Progenitor cell of endocrine pancreas (in vitro differentiated cells): ENCODE data around the gene LRRC63. TPM values are rescaled to one million over a fixed set of nuclear protein-coding genes. Genes with fewer than 3 reads are reported as not detected.

Experiments used
- DNase-seq: peaks from one replicate; pipeline ENCODE4 v3.0.0; 2021; ENCODE audit warnings: low spot score; ENCODE audit not compliant: unreplicated experiment
- H3K27ac Mint-ChIP-seq: 2 replicates; pipeline ENCODE4 v1.8.0; 2021; ENCODE audit warnings: mild to moderate bottlenecking, moderate library complexity, mixed read lengths
- H3K27me3 Mint-ChIP-seq: 2 replicates; pipeline ENCODE4 v1.8.0; 2021; ENCODE audit warnings: mixed read lengths
- H3K36me3 Mint-ChIP-seq: 2 replicates; pipeline ENCODE4 v1.8.0; 2022; ENCODE audit warnings: mixed read lengths; ENCODE audit not compliant: insufficient read depth
- H3K4me1 Mint-ChIP-seq: 2 replicates; pipeline ENCODE4 v1.8.0; 2021; ENCODE audit warnings: low read depth, mixed read lengths
- H3K4me3 Mint-ChIP-seq: 2 replicates; pipeline ENCODE4 v1.8.0; 2021; ENCODE audit warnings: low read depth, mild to moderate bottlenecking, moderate library complexity, mixed read lengths
- H3K9me3 Mint-ChIP-seq: 2 replicates; pipeline ENCODE4 v1.8.0; 2021; ENCODE audit warnings: low read depth, mixed read lengths
- CTCF ChIP-seq: fragments of 200-600 bp; sonication (generic); IDR thresholded peaks from one replicate; pipeline ENCODE4 v1.5.0; 2021; ENCODE audit warnings: antibody characterized with exemption, mild to moderate bottlenecking; ENCODE audit not compliant: unreplicated experiment
- total RNA-seq: library from RNA; stranded (reverse); gene quantifications from 2 replicates; pipeline ENCODE4 v1.2.1, GENCODE V29; 2021

Gene LRRC63
- total RNA-seq, 1 donor from 2014 or later: 0.24 TPM

- H3K36me3 Mint-ChIP-seq: no peaks in the 10 kb centered on the region
Measured at GRCh38 chr13:46296921-46297320, 85.2 kb downstream of the LRRC63 start.

GRCh38 chr13:46297361-46297811 is 85.7 kb downstream of the LRRC63 start:
- TF ChIP-seq CTCF: no peak
- H3K4me1 Mint-ChIP-seq: no peaks in the 10 kb centered on the region
- no peak overlapping the region for H3K4me3 Mint-ChIP-seq
- no peak for DNase-seq
- peaks cover 6% of the 10 kb centered on the region for H3K27me3 Mint-ChIP-seq
- H3K27ac Mint-ChIP-seq: no peak overlapping the region
- H3K36me3 Mint-ChIP-seq: no peaks in the 10 kb centered on the region
- peaks cover 12% of the 10 kb centered on the region for H3K9me3 Mint-ChIP-seq

More at GRCh38 chr13:46296921-46297320, 85.2 kb downstream of the LRRC63 start:
- DNase-seq: no peak
- Mint-ChIP-seq H3K27ac (no peak overlapping the region), H3K9me3 (peaks cover 10% of the 10 kb centered on the region), H3K4me3 (no peak overlapping the region), H3K4me1 (no peaks in the 10 kb centered on the region), H3K27me3 (peaks cover 6% of the 10 kb centered on the region)
- TF ChIP-seq CTCF: no peak

GRCh38 chr13:46303742-46304385 is 92.1 kb downstream of the LRRC63 start:
- Mint-ChIP-seq H3K4me3 (no peak overlapping the region), H3K9me3 (peaks cover 18% of the 10 kb centered on the region), H3K36me3 (no peaks in the 10 kb centered on the region), H3K4me1 (peaks cover 2% of the 10 kb centered on the region), H3K27ac (no peak overlapping the region), H3K27me3 (no peaks in the 10 kb centered on the region)
- no peak for TF ChIP-seq CTCF
- DNase-seq: no peak

- DNase-seq: no peak
- Mint-ChIP-seq H3K4me1 (peaks cover 2% of the 10 kb centered on the region), H3K27me3 (no peaks in the 10 kb centered on the region), H3K36me3 (no peaks in the 10 kb centered on the region), H3K4me3 (no peak overlapping the region), H3K9me3 (peaks cover 17% of the 10 kb centered on the region), H3K27ac (no peak overlapping the region)
- TF ChIP-seq CTCF: no peak
Measured at GRCh38 chr13:46304546-46304945, 92.8 kb downstream of the LRRC63 start.

- no peak overlapping the region for H3K27ac Mint-ChIP-seq
- H3K36me3 Mint-ChIP-seq: no peaks in the 10 kb centered on the region
- H3K4me3 Mint-ChIP-seq: no peak overlapping the region
- H3K27me3 Mint-ChIP-seq: no peaks in the 10 kb centered on the region
- H3K4me1 Mint-ChIP-seq: peaks cover 2% of the 10 kb centered on the region
- no peak for TF ChIP-seq CTCF
- H3K9me3 Mint-ChIP-seq: peaks cover 12% of the 10 kb centered on the region
- DNase-seq: no peak
Measured at GRCh38 chr13:46307554-46307953, 95.8 kb downstream of the LRRC63 start.
